HG03066 (cell line): ENCODE measurements around the gene HMG20B.
"Not testable (repeated sequence)": the region's sequence is repeated elsewhere in the genome, so short reads cannot be mapped to it uniquely, and the experiment has no call there.

Experiments used
- ATAC-seq: cut with Tn5 transposase; IDR thresholded peaks from one replicate; pipeline ENCODE4 v1.9.1; 2021; ENCODE audit warnings: low read depth; ENCODE audit not compliant: unreplicated experiment

The HMG20B gene

DNA sequence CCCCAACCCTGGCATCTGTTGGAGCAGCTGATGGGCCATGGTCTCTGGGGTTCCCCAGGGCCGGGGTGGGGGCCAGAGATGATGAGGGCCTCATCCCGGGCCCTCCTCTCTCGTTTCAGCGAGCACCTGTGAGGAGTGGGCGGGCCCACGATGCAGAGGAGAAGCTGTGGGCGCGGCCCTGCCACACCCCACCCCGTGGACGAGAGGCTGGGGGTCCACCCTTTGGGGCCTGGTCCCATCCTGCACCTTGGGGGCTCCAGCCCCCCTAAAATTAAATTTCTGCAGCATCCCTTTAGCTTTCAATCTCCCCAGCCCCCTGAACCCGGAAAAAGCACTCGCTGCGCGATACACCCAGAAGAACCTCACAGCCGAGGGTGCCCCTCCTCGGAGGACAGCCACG lies 5.6 kb downstream of the HMG20B start:
- ATAC-seq, result no peak

DNA sequence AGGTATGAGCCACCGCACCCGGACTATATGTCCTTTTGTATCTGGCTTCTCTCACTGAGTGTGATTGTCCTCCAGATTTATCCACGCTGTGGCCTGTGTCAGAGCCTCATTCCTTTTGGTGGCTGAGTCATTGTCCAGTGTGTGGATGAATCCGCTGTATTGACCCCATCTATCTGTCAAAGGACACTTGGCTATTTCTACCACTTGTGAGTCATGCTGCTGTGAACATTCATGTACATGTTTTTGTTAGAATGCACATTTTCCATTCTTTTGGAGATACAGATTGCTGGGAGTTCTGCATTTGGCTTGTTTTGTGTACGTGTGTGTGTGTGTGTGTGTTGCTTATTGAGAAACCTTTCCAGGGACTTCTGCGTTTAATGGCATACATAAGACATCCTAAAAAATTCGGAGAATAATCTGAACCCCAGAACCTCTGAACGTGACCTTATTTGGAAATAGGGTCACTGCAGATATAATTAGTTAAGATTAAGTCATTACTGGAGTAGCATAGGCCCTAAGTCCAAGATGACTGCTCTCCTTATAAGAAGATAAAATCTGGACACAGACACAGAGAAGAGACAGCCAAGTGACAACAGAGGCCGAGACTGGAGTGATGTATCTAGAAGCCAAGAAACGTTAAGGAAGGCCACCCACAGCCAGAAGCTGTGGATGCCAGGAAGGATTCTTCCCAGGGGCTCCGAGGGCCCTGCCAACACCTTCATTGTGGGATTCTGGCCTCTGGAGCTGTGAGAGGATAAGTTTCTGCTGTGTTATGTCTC lies 7.6 kb downstream of the HMG20B start:
- no peak for ATAC-seq

DNA sequence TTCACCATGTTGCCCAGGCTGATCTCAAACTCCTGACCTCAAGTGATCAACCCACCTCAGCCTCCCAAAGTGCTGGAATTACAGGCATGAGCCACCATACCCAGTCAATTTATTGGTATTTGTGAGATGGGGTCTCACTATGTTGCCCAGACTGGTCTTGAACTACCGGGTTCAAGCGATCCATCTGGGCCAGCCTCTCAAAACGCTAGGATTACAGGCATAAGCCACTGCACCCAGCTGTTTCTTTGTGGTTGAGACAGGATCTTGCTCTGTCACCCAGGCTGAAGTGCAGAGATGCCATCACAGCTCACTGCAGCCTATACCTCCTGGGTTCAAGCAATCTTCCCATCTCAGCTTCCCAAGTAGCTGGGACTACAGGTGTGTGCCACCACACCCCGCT lies 9.0 kb downstream of the HMG20B start:
- ATAC-seq, result not testable (repeated sequence)

DNA sequence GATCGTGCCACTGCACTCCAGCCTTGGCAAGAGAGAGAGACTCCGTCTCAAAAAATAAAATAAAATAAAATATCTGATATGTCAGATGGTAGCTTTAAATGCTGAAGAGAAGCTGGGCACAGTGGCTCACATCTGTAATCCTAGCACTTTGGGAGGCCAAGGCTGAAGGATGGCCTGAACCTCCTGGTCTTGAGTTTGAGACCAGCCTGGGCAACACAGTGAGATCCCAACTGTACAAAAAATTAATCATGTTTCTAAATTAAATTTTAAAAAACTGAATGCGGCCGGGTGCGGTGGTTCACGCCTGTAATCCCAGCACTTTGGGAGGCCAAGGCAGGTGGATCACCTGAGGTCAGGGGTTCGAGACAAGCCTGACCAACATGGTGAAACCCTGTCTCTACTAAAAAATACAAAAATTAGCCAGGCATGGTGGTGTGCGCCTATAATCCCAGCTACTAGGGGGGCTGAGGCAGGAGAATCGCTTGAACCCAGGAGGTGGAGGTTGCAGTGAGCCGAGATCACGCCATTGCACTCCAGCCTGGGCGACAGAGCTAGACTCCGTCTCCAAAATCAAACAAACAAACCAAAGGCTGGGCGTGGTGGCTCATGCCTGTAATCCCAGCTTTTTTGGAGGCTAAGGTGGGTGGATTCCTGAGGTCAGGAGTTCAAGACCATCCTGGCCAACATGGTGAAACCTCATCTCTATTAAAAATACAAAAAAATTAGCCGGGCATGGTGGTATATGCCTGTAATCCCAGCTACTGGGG lies 11.5 kb downstream of the HMG20B start:
- not testable (repeated sequence) for ATAC-seq

DNA sequence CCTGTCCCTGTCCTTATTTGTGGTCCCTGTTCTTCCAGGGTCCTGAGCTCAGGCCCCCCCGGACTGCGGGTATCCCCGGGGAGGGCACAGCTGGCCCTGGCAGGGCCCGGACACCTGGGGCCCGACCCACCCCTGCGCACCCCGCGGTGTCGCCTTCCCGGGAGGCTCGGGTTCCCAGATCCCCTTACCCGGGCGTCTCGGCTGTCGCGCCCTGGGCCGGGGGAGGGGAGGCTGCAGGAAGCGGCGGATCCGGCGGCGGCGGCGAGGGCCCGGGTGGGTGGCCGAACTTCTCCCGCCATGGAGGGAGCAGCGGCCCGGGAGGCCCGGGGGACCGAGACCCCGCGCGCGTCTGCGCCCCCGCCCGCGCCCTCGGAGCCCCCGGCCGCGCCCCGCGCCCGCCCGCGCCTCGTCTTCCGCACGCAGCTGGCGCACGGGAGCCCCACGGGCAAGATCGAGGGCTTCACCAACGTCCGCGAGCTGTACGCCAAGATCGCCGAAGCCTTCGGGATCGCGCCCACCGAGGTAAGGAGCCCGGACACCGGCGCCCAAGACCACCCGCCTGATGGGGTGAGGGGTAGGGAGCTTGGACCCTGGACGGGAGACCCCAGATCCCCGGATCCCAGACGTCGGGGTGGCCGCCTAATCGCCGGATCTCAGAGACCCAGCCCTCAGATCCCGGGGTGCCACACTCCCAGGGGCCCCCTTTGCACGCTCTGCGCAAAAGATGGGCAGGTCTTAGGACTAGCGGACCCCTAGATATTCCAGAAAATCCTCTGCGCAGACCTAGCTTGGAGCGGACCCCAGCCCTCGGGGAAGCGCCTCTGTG lies 12.8 kb downstream of the HMG20B start, which contains the start of gene GIPC3:
GIPC3 (plus strand) TSS at position 178 of the 826 bp plus-strand sequence; CDS start at position 298, 120 bp downstream.
- no peak for ATAC-seq

DNA sequence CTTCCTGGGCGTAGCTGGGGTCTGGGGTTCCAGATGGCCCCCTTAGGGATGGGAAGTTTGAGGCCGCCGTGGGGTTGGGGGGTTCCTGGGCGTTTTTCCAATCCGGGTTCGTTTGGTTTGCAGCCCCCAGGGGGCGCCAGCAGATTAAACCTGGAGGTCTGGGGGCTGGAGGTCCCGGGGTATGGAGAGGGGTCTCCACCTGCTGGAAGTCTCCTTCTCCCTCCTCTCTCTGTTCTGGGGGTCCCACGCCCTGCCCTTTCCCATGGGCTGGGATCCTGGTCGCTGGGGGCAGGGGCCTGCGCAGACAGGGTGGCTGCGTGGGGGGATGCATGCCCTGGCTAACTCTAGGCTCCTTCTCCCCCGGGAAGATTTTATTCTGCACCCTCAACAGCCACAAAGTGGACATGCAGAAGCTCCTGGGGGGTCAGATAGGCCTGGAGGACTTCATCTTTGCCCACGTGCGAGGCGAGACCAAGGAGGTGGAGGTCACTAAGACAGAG lies 13.4 kb downstream of the HMG20B start:
- ATAC-seq, result no peak

DNA sequence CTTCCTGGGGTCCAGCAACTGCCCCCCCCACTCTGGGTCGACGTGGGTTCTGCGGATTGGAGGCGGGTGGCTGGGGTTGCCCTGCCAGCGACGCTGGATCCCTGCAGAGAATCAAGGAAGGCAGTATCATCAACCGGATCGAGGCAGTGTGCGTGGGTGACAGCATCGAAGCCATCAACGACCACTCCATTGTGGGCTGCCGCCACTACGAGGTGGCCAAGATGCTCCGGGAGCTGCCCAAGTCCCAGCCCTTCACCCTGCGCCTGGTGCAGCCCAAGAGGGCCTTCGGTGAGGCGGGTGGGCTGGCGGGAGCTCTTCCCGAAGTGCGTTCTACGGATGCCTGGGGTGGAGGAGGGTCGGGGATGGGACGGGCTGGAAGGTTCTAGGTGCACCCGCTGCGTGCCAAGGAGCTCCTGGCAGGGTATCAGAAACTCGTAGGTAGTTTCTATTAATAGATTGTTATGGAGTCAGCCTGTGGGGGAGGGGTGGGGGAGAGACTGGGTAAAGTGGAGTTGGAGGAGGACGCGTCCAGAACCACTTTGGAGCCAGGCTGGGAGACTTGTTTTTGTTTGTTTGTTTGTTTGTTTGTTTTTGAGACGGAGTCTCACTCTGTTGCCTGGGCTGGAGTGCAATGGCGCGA lies 14.1 kb downstream of the HMG20B start:
- no peak for ATAC-seq

DNA sequence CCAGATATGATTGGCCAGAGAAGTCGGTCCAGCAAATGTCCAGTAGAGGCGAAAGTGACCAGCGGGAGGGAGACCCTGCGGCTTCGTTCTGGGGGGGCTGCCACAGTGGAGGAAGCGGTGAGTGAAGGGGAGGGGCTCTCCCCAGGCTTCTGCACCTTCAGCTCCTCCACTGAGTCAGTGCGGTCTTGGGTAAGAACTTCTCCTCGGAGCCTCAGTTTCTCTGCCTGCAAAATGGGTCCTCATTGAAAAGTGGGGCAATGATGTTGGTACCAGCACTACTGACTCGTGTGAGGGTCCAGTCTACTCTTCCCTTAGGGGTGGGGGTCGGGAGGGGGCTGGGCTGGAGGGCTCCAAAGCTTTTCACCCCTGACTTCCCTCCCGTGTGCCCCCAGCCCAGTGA lies 16.7 kb downstream of the HMG20B start:
- ATAC-seq, result no peak

DNA sequence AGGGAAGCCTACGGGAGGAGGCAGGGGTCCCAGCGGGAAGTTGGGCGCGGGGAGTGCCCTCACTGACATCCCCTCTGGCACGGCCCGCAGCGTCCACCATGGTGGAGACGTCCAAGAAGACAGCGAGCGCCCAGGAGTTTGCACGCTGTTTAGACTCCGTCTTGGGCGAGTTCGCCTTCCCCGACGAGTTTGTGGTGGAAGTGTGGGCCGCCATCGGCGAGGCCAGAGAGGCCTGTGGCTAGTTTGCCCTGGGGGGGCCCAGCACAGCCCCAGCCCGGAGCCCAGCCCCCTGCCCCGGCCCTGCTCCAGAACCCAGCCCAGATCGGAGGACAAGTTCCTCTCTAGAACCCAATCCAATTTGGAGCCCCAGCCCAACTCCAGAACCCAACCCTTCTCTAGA lies 17.2 kb downstream of the HMG20B start:
- ATAC-seq, result no peak

DNA sequence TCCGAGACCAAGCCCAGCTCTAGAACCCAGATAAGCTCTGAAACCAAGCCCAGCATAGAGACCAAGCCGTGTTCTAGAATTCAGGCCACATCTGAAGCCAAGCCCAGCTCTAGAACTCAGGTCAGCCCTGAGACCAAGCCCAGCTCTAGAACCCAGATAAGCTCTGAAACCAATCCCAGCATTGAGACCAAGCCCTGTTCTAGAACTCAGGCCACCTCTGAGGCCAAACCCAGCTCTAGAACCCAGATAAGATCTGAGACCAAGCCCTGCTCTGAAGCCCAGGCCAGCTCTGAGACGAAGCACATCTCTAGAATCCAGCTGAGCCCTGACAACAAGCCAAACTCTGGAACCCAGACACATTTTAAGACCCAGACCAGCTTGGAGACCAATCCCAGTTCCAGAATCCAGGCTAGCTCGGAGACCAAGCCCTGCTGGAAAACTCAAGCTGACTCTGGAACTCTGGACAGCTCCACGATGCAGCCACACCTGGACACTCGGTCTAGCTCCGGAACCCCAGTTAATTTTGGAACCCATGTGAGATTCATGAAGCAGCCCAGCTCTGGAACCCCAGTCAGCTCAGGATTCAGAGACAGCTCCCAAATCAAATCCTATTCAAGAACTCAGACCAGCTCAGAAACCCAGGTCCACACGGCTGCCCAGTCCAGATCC lies 18.4 kb downstream of the HMG20B start:
- ATAC-seq, result no peak

DNA sequence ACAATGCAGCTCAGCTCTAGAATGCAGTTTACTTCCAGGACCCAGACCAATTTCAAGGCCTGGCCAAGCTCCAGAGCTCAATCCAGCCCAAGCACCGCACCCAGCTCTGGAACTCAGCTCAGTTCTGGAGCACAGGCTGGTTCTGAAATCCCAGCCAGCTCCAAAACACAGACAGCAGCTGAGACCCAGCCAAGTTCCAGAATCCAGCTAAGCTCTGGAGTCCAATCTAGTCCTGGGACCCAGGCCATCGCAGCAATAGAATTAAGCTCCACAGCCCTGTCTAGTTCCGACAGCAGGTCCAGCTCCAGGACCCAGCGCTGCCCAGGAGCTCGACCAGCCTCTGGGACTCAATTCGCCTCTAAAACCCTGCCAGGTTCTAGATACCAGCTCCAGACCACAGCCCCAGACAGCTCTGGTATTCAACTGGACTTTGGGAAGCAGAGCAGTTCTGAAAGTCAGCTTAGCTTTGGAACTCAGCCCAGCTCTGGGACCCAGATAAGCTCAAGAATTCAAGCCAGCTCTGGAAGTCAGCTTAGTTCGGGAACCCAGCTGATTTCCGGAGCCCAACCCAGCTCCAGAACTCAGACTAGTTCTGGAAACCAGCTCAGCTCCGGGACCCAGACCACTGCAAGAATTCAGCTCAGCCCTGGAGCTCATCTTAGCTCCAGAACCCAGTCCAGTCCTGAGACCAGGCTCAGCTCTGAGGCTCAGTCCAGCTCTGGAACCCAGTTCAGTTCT lies 19.3 kb downstream of the HMG20B start:
- ATAC-seq, result no peak

DNA sequence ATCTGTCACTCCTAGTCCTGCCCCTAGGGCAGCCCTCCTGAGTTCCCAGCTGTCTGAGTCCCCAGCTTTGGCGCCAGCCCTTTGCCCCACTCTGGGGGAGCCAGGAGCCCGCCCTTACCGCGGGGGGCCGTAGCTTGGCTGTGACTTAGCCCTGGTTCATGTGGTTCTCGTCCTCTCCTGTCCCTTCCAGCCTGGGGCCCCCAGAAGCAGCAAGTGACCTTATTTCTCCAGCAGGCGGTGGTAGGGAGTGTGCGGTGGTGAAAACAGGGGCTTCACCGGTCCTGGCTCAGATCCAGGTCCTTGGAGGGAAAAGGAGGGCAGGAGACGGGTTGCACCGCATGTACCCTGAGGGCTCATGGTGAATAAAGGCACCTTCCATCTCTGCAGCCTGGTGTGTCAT lies 20.4 kb downstream of the HMG20B start:
- no peak for ATAC-seq

DNA sequence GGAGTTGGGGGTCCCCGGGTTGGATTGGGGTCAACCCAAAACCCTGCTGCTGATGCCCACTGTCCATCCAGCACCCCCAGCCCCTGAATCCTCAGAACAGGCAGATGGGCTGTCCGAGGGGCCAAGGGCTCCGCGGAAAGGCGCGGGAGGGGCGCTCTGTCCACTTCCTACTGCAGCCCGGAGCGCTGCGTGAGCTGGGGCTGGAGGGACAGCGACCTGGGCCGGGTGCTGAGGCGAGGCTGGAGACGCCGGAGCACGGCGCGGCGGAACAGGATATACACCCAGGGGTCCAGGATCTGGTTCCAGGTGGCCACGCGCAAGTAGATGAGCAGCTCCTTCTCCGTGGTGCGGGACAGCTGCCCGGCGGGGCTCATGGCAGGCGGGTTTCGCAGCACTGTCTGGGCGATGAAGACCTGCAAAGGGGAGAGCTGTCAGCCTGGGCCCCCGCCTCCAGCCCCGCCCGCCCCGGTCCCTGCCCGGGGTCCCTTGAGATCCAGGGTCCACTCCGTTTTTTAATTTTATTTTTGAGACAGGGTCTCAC lies 22.8 kb downstream of the HMG20B start:
- ATAC-seq, result no peak

DNA sequence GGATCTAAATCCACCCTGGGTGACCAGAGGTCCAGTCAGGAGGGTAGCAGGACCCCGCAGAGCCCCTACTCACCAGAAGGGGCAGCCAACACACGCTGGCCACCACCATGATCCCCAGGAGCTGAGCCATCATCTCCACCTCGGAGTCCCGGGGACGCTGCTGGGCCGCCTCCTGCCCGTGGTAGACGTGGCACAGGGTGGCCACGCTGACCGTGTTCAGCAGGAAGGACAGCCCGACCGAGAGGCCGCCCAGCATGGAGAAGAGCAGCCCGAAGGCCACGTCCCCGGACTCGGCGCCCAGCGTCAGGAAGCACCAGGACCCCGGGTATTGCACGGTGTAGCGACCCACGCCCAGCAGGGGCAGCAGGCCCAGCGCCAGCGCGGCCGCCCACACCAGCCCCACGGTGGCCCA lies 27.0 kb downstream of the HMG20B start:
- no peak for ATAC-seq

DNA sequence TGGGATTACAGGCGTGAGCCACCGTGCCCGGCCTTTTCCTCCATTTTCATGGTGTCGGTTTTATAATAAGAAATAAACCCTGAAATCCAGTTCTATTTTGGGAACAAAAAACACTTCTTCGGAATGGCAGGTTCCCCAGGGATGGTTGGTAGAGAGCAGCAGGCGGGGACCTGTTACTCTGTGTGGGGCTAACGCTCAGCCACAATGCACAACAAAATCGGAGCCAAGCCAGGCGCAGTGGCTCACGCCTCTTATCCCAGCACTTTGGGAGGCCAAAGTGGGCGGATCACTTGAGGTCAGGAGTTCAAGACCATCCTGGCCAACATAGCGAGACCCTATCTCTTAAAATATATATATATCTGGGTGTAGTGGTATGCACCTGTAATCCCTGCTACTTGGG lies 28.3 kb downstream of the HMG20B start:
- no peak for ATAC-seq

DNA sequence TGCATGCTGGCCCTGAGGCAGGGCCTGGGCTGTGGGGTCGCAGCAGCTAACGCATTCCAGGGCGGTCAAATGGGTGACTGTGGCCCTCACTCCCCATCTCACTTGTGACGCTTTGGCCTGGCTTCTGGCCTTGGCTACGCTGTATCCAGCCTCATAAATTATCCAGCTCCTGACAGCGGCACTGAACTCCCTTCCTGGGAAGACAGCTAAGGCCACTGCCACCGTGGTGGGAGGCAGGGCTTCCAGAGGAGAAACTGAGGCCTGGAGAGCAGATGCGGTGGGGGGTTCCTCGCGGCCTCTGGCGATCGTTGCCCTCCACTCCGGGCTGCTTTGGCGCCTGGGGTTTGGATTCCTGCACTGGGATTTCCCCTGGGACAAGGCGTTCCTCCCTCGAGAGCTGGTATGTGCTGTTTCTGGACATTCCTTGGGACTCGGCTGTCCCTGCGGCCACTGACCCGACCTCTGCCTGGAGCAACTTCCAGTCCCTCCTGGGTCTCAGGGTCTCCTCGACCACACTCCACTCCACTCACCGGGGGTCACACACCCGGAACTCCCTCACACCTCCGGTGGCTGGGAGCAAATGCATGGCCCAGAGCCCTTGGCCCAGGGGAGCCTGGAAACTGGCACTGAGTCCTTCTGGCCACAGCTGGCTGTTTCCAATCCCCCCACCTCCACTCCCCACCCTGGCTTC lies 30.5 kb downstream of the HMG20B start:
- no peak for ATAC-seq

DNA sequence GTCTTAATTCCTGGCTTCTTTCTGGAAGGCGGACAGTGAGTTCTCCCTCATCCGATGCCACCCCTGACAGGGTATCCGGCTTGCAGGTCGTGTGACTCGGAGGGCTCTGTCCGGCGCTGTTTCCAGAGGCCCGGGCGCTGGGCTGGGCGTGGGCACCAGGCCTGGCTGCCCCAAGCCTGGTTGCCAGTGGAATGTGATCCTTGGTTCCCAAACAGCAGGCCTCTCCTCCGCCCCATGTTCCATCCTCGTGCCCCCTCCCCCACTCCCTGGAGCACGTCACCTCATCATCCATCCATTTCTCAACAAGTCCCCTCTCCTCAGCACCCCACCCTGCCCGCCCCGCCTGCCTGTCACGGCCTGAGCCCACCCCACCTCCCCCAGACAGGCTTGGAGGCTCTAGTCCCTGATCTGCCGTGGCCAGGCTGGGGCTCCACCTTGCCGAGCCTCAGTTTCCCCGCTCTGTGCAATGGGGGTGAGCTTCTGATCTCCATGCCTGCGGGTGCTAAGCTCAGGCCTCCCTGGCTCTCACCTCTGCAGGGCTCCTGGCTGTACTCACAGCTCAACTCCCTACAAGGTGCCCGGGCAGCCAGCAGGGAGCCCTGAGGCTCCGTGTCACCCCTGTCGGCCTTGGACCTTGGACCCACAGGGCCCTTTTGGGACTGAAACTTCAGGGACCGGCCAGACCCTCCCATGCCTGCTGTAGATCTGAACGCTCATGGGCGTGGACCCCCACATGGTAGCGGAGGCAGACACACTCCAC lies 31.7 kb downstream of the HMG20B start:
- no peak for ATAC-seq

DNA sequence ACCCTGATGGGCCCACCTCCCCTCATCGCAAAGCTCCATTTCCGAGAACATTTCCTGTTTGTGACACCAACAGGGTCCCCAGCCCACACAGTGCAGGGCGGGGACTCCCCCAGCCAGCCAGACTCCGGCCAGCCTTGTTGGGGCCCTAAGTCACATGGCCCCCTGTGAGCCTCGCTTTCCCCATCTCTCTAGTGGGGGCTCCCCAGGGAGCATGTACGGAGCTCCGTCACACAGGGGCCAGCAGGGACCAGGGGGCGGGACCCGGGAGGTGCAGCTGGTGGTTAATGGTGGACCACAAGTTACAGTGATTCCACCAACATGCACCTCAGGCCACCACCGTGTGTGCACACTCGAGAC lies 32.2 kb downstream of the HMG20B start:
- no peak for ATAC-seq
